Cardiac muscle cell (in vitro differentiated cells and primary cell): Measurements from ENCODE around the gene MERTK. TPM values are rescaled to one million over a fixed set of nuclear protein-coding genes. Genes with fewer than 3 reads are reported as not detected.
A peak's percentile ranks its signal among the peaks of the same experiment; 100 is the strongest.
"Not testable (repeated sequence)": the region's sequence is repeated elsewhere in the genome, so short reads cannot be mapped to it uniquely, and the experiment has no call there.

ENCODE experiments used
- DNase-seq, 2 donors: peaks; one replicate each; pipeline versions ENCODE4 v3.0.0 to v3.0.0-alpha.2; 2010 to 2017; ENCODE audit warnings: low read depth in 1 of 2, low spot score in 1 of 2
- H3K27ac ChIP-seq: fragments of 200-600 bp; sonication (generic); 2 replicates; pipeline ENCODE4 v1.5.1; 2016
- H3K27me3 ChIP-seq: fragments of 200-600 bp; sonication (generic); 2 replicates; pipeline ENCODE4 v1.6.0; 2016; ENCODE audit warnings: control low read depth
- H3K36me3 ChIP-seq: fragments of 200-600 bp; sonication (generic); 2 replicates; pipeline ENCODE4 v1.5.1; 2016; ENCODE audit warnings: control low read depth
- H3K4me1 ChIP-seq: fragments of 200-600 bp; sonication (generic); 2 replicates; pipeline ENCODE4 v1.8.1; 2017; ENCODE audit warnings: low read depth, mild to moderate bottlenecking, mixed run types
- H3K4me3 ChIP-seq: fragments of 200-600 bp; sonication (generic); 2 replicates; pipeline ENCODE4 v1.5.1; 2016; ENCODE audit warnings: mild to moderate bottlenecking
- H3K9me3 ChIP-seq: fragments of 200-600 bp; sonication (generic); 2 replicates; pipeline ENCODE4 v1.5.1; 2017; ENCODE audit warnings: low read depth, mild to moderate bottlenecking, control low read depth
- polyA plus RNA-seq: library from polyadenylated mRNA; unstranded; fragments of >200 nt; fragmentation: Nextera tagmentation; extraction: Ambion mirVana; gene quantifications from 2 replicates; pipeline ENCODE4 v1.2.1, GENCODE V29; 2016
- total RNA-seq: library from RNA; depleted of rRNA; stranded (reverse); fragments of >200 nt; gene quantifications from 2 replicates; pipeline ENCODE4 v1.2.3, GENCODE V29; 2016
- TF ChIP-seq, protein P1 (sequence below): IDR thresholded peaks from 2 replicates; pipeline ENCODE4 v1.5.1; 2012; ENCODE audit warnings: low read depth, mild to moderate bottlenecking, low read length

Gene MERTK
- total and polyA plus RNA-seq, 2 experiments from 2014 or later = 4.5 to 8.7 TPM

- Histone ChIP-seq H3K27me3 (peaks cover 7% of the 10 kb centered on the region), H3K4me3 (no peak overlapping the region), H3K9me3 (no peaks in the 10 kb centered on the region), H3K36me3 (no peaks in the 10 kb centered on the region), H3K27ac (peak overlapping the region; percentile 20), H3K4me1 (peaks cover 21% of the 10 kb centered on the region)
- DNase-seq = peak; percentile 41 to 50
- TF ChIP-seq, protein P1, sequence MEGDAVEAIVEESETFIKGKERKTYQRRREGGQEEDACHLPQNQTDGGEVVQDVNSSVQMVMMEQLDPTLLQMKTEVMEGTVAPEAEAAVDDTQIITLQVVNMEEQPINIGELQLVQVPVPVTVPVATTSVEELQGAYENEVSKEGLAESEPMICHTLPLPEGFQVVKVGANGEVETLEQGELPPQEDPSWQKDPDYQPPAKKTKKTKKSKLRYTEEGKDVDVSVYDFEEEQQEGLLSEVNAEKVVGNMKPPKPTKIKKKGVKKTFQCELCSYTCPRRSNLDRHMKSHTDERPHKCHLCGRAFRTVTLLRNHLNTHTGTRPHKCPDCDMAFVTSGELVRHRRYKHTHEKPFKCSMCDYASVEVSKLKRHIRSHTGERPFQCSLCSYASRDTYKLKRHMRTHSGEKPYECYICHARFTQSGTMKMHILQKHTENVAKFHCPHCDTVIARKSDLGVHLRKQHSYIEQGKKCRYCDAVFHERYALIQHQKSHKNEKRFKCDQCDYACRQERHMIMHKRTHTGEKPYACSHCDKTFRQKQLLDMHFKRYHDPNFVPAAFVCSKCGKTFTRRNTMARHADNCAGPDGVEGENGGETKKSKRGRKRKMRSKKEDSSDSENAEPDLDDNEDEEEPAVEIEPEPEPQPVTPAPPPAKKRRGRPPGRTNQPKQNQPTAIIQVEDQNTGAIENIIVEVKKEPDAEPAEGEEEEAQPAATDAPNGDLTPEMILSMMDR = peak; percentile 46
Observed at GRCh38 chr2:111900859-111901258, 2.5 kb downstream of the MERTK start.

DNA sequence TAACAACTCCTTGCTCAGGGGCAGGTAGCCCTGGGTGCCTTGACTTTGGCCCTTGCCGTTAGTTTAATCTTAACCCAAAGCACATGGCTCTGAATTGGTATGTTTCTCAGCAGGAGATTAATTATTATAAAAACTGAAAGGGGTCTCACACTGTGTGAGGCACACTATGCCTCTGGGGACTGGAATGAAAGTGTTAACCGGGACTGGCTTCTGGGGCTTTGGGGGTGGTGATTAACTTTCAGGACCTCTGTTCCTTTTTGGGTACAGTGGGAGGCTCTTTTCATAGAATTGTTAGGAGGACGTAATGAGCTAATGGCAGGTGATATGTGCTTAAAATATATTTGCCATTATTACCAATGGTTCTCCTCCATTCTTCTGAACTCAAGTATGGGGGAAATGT is 5.1 kb downstream of the MERTK start:
- TF ChIP-seq, protein P1 = no peak
- no peak overlapping the region for H3K4me3 ChIP-seq
- H3K27me3 ChIP-seq = peaks cover 7% of the 10 kb centered on the region
- H3K9me3 ChIP-seq = no peaks in the 10 kb centered on the region
- peaks cover 24% of the 10 kb centered on the region for H3K4me1 ChIP-seq
- H3K27ac ChIP-seq = no peak overlapping the region
- no peak for DNase-seq
- H3K36me3 ChIP-seq = no peaks in the 10 kb centered on the region

DNA sequence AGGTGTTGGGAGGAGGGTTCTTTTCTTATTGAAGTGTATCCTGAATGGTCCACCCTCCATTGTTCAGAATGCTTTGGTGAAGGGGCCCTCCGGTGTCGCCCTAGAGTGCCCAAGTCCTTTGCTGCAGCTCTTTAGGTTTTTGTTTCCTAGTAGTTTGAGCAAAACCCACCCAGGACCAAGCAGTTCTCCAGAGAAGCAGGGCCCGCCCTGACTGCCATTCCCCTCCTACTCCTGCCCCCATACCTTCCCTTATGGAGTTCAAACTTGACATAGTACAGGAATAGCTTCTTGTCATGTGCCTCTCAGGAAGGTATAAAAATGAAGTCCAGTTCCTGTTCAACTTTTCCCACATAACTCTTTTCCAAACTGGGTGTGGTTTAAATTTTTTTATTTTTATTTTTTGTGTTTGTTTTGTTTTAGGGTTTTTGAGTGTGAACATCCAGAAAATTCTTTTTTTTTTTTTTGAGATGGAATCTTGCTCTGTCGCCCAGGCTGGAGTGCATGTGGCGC is 5.6 kb downstream of the MERTK start:
- no peaks in the 10 kb centered on the region for H3K9me3 ChIP-seq
- no peak overlapping the region for H3K27ac ChIP-seq
- peaks cover 29% of the 10 kb centered on the region for H3K4me1 ChIP-seq
- no peaks in the 10 kb centered on the region for H3K36me3 ChIP-seq
- DNase-seq = no peak
- H3K27me3 ChIP-seq = peaks cover 7% of the 10 kb centered on the region
- no peak overlapping the region for H3K4me3 ChIP-seq
- TF ChIP-seq, protein P1 = no peak

- Histone ChIP-seq H3K27me3 (peaks cover 6% of the 10 kb centered on the region), H3K36me3 (no peaks in the 10 kb centered on the region), H3K9me3 (no peaks in the 10 kb centered on the region), H3K4me3 (no peak overlapping the region), H3K27ac (peak overlapping the region; percentile 62), H3K4me1 (peaks cover 33% of the 10 kb centered on the region)
- DNase-seq = no peak
- TF ChIP-seq, protein P1 = no peak
Observed at GRCh38 chr2:111904726-111905474, 6.5 kb downstream of the MERTK start.

DNA sequence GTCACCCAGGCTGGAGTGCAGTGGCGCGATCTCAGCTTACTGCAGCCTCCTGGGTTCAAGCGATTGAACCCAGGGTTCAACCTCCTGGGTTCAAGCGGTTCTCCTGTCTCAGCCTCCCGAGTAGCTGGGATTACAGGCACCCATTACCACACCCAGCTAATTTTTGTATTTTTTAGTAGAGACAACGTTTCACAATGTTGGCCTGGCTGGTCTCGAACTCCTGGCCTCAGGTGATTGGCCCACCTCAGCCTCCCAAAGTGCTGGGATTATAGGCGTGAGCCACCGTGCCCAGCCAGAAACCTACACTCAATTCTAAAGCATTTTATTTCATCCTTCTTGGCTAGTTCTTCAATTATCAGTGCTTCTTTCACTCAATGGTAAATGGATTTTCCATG is 7.1 kb downstream of the MERTK start:
- not testable (repeated sequence) for H3K4me3 ChIP-seq, H3K27me3 ChIP-seq, H3K36me3 ChIP-seq, DNase-seq, H3K9me3 ChIP-seq
- peaks cover 33% of the 10 kb centered on the region for H3K4me1 ChIP-seq
- H3K27ac ChIP-seq = peak overlapping the region; percentile 19

- Histone ChIP-seq H3K36me3 (no peaks in the 10 kb centered on the region), H3K27me3 (no peaks in the 10 kb centered on the region), H3K9me3 (no peaks in the 10 kb centered on the region), H3K27ac (peak overlapping the region; percentile 19), H3K4me1 (peaks cover 33% of the 10 kb centered on the region), H3K4me3 (no peak overlapping the region)
- no peak for DNase-seq
- TF ChIP-seq, protein P1 = no peak
Observed at GRCh38 chr2:111905990-111906735, 7.8 kb downstream of the MERTK start.
